NB4 (cell line): ENCODE measurements around the gene AUTS2.
A peak's percentile ranks its signal among the peaks of the same experiment; 100 is the strongest.

Experiments used
- DNase-seq: peaks from one replicate; pipeline ENCODE4 v3.0.0; 2010; ENCODE audit warnings: low read depth
- H3K4me3 ChIP-seq: one replicate; pipeline ENCODE4 v1.5.1; 2011; ENCODE audit warnings: mild to moderate bottlenecking, low read depth, low read length, moderate library complexity
- MYC ChIP-seq: IDR thresholded peaks from 2 replicates; pipeline ENCODE4 v1.6.1; 2011; ENCODE audit warnings: low read depth, low read length
- POLR2A ChIP-seq: IDR thresholded peaks from 2 replicates; pipeline ENCODE4 v1.6.1; 2011; ENCODE audit warnings: mild to moderate bottlenecking; ENCODE audit not compliant: insufficient read length; ENCODE audit errors: extremely low read depth
- TF ChIP-seq, protein P1 (sequence below): IDR thresholded peaks from 2 replicates; pipeline ENCODE4 v1.6.1; 2011; ENCODE audit warnings: low read depth, low read length
- TF ChIP-seq, protein P2 (sequence below): IDR thresholded peaks from one replicate; pipeline ENCODE4 v1.5.1; 2012; ENCODE audit warnings: low read depth, low read length

AUTS2 gene

DNA sequence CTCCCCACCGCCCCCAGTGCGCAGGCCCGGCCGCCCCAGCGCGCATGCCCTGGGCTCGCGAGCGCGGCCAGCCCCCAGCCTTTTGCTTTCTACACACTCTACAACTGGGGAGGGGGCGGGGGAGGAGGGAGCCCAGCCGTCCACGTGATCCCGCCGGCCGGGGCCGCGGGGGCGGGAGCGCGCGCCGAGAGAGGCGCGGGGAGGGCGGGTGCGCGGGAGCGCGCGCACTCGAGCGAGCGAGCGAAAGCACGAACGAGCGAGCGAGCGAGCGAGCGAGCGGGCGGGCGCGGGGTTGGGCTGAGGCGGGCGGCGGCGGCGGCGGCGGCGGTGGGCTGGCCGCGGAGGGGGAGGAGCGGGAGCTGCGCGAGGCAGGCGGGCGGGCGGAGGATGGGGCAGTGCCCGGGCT lies at the start of gene AUTS2:
Gene AUTS2, plus strand, starts transcription at position 395 of the 406 bp plus-strand sequence. CDS start 1,179 bp downstream, outside the sequence.
- H3K4me3 ChIP-seq: peak within 1 kb of the TSS; percentile 73
- TF ChIP-seq, protein P1, sequence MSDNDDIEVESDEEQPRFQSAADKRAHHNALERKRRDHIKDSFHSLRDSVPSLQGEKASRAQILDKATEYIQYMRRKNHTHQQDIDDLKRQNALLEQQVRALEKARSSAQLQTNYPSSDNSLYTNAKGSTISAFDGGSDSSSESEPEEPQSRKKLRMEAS: peak; percentile 82
- TF ChIP-seq MYC (no peak; the same call in 1 of the 2 replicates), POLR2A (no peak)
- TF ChIP-seq, protein P2, sequence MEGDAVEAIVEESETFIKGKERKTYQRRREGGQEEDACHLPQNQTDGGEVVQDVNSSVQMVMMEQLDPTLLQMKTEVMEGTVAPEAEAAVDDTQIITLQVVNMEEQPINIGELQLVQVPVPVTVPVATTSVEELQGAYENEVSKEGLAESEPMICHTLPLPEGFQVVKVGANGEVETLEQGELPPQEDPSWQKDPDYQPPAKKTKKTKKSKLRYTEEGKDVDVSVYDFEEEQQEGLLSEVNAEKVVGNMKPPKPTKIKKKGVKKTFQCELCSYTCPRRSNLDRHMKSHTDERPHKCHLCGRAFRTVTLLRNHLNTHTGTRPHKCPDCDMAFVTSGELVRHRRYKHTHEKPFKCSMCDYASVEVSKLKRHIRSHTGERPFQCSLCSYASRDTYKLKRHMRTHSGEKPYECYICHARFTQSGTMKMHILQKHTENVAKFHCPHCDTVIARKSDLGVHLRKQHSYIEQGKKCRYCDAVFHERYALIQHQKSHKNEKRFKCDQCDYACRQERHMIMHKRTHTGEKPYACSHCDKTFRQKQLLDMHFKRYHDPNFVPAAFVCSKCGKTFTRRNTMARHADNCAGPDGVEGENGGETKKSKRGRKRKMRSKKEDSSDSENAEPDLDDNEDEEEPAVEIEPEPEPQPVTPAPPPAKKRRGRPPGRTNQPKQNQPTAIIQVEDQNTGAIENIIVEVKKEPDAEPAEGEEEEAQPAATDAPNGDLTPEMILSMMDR: no peak
- DNase-seq: peak; percentile 98

DNA sequence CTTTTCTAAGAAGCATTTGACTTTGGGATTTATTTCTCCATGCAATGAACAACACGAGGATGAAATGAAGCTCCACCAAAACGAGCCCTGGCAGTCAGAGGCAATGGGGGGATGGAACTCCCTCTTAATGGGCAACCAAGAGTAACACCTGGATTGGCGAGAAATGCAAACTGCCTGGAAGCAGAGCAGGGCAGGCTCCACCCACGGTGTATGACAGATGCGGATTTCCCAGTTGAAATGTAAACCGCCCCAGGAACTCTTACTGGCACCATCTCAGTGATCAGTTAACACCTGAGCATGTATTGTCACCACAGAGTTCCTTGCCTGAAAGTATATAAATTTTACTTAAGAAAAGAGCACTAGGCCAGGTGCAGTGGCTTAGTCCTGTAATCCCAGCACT lies 47.3 kb upstream of the AUTS2 start:
- no peak for DNase-seq

DNA sequence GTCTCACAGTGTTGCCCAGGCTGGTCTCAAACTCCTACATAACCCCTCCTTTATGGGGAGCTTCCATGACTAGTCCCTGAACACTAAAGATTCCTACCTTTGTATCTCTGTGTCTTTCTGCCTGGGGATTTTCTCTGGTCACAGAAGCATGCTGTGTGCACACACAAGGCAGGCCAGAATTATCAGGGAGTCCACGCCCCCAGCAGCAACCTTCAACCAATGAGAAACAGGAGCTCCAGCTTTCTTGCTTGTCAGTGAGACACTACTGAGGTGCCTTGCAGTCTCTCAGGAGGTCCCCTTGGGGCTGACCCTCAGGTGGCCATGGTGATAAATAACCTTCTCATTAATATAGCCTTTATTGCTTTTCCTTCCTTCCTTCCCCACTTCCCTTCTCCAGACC lies 45.1 kb upstream of the AUTS2 start:
- H3K4me3 ChIP-seq: no peak overlapping the region
- DNase-seq: no peak
- TF ChIP-seq MYC (no peak), POLR2A (no peak)
- TF ChIP-seq, protein P2: no peak
- TF ChIP-seq, protein P1: no peak

More for the DNA sequence above, 47.3 kb upstream of the AUTS2 start:
- no peak for TF ChIP-seq MYC
- no peak for TF ChIP-seq POLR2A
- TF ChIP-seq, protein P1: no peak
- TF ChIP-seq, protein P2: no peak
- H3K4me3 ChIP-seq: no peak overlapping the region

DNA sequence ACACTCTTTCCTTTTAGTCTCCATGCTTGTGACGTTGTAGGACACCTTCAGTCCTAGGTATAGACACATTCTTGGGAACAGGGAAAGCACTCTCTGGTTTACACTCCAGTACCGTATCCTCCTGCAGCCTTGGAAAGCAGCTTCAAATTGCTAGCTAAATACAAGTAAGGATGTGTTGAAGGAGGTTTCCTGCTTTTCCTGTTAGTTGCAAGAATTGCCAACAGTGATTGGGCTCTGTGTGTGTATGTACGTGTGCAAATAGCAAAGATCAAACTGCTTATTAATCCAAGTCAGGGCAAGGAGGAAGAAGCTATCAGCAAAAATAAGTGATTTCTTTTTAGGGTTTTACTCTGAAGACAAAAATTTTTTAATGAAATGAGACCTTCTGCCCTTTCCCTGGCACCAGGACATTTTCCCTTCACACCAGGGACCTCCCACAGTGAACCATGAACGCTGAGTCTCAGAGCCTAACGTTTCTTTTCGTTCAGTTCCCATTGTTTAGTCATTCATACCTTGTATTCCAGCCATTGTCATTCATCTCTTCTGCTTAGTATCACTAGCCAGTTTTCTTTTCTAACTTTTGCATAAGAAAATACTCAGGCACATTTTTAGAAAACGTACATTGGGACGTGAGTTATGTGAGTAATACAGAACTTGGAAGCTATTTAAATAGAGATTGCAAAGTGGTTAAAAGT lies 36.9 kb upstream of the AUTS2 start:
- no peak for DNase-seq
- H3K4me3 ChIP-seq: no peak overlapping the region
- no peak for TF ChIP-seq MYC
- TF ChIP-seq POLR2A: no peak
- TF ChIP-seq, protein P2: no peak
- TF ChIP-seq, protein P1: no peak

DNA sequence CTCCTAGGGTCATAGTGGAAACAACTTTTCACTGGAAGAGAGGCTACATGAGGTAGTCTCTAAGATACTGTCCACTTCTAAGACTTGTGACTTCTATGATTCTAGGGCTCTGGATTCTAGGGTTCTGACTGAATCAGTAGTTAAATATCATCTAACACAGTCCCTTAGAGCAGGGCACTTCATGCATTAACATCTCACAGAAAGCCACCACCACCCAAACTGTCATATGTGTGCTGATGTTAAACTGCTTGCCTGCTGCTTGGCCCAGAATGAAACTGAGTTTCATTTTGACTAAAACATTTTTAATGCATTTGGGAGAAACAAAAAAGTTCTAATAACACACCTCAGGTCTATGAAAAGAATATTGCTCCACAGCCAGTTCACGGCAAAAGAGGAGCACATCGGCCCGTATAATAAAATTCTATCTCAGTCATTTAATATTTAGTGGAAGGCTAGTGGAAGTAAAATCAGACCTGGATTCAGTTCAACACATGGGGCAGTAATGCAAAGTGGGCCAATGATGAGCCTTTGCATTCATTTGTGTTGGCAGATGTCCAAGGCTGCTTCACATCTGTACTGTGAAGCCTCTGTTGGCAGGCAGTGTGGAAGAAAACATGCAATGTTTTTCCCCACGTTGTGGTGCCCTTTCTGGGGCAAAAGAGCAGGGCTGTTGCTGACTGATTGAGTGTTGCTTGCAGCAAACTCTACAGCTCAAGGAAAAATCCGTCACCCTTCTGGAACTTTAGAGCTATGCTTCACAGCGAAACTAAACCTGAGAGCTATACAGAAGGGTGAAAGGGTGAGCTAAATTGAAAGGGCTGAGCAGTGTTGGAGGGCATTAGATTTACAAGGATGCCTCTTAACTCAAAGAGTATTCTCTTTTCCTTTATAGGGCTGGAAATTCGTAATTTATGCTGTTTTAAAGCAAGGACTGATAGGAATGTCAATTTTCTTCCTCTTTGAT lies 33.5 kb upstream of the AUTS2 start:
- TF ChIP-seq, protein P1: no peak
- DNase-seq: peak; percentile 17
- H3K4me3 ChIP-seq: no peak overlapping the region

DNA sequence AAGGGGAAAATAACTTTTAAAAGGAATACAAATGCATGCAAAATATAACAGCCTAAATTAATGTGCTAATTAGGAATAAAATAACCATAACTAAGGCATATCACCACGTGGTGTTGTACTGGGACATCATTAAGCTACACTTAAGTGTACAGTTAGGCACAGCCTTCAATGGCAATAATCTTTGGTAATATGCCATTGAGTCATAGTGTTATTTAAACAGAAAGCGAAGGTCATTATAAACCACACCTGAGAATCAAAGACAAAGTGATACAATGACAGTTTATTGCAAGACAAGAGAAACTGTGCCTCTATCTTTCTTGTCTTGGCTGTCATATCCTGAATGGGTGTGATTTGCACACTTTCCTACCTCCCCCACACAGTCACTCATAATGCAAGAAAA lies 30.5 kb upstream of the AUTS2 start:
- no peak for DNase-seq
- H3K4me3 ChIP-seq: no peak overlapping the region
- TF ChIP-seq, protein P1: no peak
- TF ChIP-seq MYC: no peak
- TF ChIP-seq POLR2A: no peak
- TF ChIP-seq, protein P2: no peak
